ENCODE results near the gene FAT1.

The FAT1 gene

DNA sequence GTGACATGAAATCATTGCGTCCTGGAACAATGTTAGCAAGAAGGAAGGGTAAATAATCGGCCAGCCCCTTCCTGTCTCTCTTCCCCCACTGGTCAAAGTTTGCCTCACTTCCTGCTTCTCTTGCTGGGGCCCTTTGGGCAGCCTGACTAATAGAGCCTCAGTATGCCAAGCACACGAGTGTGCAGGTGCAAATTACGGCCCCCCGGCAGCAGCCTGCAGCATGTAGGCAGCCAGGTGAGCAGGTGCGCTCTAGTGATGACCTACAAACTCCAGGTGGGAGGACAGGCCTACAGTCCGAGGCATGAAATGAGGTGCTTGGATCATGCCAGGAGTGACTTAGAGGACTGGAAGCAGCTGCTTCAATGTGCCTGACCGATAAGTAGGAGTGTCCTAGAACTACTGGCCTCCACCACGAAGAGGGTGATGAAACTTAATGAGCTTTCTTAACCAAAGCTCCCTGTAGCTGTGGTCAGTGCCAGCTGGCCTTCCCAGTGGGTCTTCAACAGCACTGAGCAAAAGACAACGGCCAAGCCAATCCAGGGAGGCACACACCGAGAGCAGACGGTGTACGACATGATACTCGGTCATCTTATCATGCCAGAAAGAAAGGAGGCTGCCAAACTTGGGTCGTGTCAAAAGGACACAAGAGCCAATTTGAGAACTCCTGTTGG, 26.1 kb upstream of the FAT1 start:
- DNase-seq (ENCODE audit: low spot score): no peak

DNA sequence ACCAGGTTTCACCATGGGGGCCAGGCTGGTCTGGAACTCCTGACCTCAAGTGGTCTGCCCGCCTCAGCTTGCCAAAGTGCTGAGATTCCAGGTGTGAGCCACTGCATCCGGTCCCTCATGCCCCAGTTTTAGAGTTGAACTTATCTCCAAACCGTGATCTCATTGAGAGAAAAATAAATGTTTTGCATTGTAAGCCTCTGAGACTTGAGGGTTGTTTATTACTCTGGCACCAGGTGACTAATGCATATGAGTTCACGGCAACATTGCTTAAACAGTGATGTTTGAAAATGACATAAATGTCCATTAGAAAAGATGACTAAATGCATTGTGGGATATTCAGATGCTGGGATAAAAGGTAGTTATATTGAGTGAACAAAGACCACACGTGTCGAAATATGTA, 22.9 kb upstream of the FAT1 start:
- no peak for DNase-seq (ENCODE audit: low spot score)

DNA sequence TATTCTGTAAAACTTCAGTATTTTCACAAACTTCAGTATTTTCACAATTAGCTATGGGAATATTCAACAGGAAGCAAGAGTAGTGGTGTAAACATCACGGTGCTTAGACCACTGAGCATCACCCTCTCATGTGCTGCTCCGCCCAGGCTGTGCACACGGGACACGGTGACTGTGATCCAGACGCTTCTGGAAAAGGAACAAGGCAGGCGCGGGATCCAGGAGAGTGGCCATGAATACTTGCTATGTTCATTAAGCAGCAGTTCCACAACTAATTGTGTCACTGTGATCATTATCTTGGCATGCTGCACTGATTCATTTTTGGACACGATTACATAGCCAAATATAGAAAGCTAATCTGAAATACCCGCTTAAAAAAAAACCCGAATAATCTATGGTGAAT, 19.6 kb upstream of the FAT1 start:
- peak; percentile 15 for DNase-seq (ENCODE audit: low spot score)

DNA sequence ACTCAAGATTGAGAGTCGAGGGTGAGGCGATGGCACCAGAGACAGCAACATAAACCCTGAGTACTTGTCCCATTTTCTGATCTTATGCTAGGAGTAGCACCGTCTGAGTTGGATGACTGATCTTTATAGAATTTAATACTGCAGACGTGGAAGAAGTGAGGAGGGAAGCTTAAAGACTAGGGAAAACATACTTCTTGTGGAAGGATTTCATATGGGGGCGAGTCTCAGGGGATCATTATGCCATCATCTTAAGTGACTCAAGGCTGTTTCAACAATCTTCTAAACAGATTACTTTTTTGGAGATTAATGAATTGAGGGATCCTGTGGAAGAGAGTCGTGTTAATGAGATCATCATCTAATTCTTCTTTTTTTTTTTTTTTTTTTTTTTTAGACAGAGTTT, 17.2 kb upstream of the FAT1 start:
- no peak for DNase-seq (ENCODE audit: low spot score)

DNA sequence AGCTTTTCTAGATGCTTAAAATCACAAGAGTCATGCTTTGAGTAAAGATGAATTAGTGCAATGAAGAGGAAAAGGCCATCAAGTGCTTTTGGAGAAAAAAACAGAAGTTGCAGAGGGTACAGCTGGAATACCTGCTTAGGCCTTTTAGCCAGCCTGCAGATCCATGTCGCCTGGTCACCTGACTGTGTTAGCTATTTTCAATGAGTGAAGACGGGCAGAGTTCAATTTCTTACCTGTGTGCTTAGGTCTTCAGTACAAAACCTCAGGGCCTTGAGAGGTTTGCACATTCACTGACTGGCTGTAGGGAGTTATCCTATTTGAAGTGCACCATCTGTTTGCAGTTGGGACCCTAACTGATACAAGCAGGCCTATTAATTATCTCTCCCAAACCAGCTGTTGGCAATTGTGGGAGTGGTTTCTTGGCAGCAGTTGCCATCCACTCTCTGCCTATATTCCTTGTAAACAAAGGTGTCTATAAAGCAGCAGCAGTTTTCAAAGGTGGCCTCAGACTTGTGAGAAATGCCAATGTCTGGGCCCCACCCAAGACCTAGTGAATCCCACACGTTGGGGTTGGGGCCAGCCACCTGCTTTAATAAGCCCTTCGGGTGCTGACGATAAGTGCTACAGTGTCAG, 16.3 kb upstream of the FAT1 start:
- no peak for DNase-seq (ENCODE audit: low spot score)

DNA sequence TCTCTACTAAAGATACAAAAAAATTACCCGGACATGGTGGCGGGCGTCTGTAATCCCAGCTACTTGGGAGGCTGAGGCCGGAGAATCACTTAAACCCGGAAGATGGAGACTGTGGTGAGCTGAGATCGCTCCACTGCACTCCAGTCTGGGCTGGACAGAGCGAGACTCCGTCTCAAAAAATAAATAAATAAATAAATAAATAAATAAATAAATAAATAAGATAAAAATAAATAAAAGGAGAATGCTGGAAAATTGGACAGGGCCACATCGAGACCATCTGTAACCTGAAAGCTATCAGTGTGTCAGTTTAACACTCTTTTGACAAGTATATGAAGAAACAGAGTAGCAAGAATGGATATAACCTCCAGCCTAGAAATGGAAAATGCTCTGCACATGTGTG, 15.7 kb upstream of the FAT1 start:
- no peak for DNase-seq (ENCODE audit: low spot score)

DNA sequence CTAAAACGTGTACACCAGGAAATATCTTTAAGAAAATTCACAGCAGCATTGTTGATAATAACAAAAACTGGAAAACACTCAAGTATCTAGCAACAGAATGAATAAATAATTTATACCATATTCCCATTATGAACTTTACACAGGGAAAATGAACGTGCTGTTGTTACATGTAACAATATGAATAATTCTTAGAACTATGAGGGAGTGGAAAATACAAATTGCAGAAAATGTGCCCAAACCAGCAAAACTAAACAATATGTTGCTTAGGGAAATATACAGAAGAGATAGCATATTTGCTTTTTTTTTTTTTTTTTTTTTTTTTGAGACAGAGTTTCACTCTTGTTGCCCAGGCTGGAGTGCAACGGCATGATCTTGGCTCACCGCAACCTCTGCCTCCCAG, 14.8 kb upstream of the FAT1 start:
- DNase-seq (ENCODE audit: low spot score): no peak

DNA sequence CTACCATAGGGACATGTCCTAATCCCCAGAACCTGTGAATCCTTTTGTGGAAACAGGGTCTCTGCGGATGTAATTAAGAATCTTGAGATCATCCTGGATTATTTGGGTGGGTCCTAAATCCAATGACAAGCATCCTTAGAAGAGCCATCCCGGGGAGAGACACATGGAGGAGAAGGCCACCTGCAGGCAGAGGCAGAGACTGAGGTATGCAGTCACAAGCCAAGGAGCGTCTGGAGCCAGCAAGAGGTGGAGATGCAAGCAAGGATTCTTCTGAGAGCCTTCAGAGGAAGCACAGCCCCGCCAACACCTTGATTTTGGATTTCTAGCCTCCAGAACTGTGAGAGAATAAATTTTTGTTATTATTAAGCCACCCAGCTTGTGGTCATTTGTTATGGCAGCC, 13.8 kb upstream of the FAT1 start:
- DNase-seq (ENCODE audit: low spot score): no peak

DNA sequence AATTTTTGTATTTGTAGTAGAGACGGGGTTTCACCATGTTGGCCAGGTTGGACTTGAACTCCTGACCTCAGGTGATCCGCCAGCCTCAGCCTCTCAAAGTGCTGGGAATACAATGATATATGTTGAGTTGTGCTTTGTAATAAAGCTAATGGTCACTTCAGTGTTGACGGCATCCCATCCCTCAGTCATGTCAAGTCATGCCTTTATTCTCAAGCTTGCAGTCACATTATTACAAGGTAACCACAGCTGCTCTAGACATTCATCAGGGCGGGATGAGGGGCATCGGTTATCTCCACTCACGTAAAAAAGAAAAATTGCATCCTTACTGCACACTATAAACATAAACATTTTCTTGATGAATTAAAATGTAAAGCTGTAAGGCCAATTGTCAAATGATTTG, 12.8 kb upstream of the FAT1 start:
- no peak for DNase-seq (ENCODE audit: low spot score)

DNA sequence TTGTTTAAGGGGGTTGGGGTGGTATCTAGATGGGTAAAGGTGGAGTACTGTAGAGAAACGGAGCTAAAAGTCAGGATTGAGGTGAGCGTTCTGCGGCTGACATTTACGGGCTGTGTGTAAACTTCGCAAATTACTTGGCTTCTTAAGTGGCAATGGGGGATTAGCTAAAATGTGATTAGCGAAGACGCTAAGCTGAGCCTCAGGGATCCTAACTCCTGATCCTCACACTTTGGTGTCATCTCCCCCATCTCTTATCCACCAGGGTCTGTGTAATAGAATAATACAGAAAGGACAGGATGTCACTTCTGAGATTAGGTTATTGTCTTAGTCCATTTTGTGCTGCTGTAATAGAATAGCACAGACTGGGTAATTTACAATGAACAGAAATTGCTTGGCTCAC, 10.6 kb upstream of the FAT1 start:
- no peak for DNase-seq (ENCODE audit: low spot score)

DNA sequence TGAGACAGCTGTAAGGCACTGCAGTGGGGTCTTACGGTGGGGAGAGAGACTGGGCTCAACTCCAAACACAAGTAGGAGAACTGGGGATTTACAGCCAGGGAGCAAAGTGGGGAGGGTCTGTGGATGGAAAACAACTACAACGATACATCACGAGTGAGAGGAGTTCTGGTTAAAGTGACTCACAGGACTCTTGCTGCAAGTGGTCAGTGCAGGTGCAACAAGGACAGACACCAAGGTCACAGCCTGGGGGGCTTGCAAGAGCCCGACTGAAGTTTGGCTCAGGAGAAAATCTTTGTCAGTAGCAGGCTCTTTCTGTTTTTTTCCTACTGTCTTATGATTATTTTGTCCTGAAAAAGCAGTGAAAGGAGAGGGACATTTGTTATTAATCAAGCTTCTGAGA, 10.1 kb upstream of the FAT1 start:
- DNase-seq (ENCODE audit: low spot score): no peak

DNA sequence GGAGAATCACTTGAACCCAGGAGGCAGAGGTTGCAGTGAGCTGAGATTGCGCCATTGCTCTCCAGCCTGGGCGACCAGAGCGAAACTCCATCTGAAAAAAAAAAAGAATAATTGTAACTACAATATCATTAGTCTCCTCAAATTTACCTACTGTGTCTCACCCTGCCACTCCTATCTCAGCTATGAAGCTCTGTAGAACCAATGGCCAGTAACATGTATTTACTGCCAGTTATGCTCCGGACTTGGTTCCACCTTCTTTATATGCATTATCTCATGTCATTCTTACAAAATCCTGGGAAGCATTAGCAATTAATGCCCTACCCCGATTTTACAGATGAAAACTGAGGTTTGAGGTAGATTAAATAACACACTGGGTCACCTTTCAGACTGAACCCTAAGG, 7.0 kb upstream of the FAT1 start:
- no peak for DNase-seq (ENCODE audit: low spot score)

DNA sequence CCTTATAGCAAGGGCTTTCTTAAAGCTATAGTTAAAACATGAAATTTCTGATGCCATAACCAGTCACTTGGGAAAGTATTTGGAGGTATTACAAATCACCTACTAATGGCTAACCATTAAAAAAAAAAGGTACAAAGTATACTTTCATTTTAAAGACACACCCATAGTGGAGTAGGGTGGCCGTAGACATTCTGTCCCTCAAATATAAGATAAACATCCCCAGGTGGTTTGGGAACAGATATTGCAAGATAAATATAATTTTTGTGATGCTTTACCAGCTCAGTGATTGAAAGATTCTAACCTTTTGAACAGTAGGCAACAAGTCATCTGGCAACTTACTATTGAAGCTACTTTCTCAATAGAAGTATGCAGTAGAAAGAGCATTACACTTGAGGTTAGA, 6.2 kb upstream of the FAT1 start:
- no peak for DNase-seq (ENCODE audit: low spot score)

DNA sequence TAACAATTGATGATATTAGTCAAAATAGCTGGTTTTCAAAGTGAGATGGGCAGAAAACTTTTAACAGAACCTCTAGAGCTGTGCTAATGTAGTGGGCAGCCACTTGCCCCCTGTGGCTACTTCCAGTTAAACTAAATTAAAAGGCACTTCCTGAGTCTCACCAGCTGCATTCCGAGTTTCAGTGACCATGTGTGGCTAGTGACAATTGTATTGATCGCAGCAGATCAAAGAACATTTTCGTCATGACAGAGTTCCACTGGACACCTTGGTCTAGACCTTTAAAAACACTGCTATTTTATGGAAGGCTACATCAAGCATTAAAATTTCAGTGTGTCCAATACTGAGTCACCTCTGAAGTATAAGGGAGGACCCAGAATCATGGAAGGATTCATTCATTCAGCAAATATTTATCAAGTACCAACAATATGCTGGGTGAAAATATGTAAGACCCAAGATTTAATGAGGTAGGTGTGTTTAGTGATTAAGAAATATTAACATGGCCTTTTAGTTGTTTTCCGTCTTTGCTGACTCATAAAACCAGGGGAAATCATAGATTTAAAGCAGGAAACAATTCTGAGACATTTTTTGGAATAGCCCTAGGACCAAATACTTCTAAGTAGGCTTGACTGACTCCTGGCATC, 5.1 kb upstream of the FAT1 start:
- DNase-seq (ENCODE audit: low spot score): no peak

DNA sequence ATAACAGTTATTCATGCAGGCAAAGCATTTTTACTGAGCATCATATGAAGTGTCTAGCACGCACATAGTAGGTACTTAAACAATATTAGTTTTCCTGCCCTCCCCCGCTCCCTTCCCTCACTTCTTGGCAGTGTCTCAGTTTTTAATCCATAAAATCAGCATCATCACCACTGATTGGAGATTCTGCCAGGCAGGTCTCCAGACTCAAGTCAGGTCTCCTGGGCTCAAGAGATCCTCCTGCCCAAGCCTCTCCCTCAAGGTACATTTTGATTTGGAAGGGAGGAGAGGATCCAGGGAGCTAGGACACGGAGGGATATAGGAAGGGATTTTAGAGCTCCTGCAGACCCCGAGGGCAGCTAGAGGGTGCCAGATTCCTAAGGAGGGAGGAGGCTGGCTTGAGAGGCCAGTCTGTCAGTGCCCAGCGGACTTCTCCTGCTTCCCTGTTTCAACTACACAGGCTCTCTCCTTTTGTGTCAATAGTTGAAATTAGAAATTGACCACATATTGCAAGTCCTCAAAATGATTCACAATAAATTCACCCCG, 4.4 kb upstream of the FAT1 start:
- DNase-seq (ENCODE audit: low spot score): no peak

DNA sequence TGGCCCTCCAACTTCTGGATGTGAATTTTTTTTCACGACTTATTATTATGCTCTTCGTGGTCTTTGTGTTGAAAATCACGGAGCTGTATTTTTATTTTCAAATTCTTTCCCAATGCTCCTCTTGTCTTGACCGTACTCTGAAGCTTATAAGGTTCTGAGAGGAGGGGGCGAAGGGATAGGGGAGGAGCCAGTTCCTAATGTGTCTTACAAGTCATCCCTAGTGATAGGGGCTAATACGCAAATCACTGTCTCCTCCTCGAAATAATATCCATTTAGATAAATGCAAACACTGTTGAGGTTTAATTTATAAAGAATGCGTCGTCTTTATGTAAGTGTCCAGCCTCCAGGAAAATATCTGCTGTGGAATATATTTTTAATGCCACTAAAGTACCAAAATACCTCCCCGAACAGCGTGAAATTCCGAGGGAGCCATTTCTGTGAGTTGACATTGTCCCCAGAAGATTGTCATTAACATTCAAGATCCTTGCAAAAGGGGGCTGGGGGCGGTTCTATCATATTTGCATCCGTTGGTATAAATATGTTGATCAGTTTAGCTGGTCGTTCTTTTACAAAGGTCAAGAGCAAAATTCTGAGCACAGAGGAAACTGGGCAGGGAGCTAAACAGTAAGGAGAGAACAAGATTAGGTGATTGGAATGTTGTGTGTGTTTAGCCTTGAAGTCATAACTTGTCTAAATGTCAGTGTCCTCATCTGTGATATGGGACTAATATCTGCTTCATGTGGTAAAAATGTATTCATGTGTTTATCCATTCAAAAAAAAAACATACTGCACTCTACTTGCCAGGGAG, 3.7 kb upstream of the FAT1 start:
- DNase-seq (ENCODE audit: low spot score): no peak

DNA sequence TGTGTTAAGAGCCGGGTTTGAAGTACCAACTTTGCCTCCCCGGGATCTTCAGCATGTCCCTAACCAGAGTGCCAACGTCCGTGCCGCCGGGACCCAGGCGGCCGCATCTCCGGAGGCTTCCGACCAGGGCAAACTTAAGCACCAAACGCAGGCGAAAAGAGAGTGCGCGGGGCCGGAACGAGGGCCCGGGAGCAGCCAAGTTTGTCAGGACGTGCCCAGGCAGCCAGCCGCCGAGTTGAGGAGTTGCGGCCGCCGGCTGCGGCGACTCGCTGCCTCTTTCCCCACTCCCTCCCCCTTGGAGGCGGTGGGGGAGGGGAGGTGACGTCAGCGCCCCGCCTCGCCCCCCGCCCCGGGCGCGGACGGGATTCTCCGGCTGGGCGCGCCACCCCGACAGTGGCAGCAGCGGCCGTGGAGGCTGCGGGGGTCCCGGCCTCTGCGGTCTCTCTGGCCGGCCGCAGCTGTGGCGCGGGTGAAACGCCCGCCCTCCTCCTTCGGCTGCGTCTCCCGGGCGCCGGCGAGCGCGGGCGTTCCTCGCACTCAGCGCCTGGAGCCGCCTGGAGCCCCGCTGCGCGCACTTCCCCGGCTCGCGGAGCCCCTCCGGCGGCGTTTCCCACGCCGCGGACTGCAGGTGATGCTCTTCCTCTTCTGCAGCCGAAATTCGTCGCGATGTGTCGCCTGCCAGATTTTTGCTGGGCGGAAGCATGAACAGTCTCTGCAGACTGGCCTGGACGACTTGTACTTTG, 2.9 kb upstream of the FAT1 start:
- peak; percentile 37 for DNase-seq (ENCODE audit: low spot score)

DNA sequence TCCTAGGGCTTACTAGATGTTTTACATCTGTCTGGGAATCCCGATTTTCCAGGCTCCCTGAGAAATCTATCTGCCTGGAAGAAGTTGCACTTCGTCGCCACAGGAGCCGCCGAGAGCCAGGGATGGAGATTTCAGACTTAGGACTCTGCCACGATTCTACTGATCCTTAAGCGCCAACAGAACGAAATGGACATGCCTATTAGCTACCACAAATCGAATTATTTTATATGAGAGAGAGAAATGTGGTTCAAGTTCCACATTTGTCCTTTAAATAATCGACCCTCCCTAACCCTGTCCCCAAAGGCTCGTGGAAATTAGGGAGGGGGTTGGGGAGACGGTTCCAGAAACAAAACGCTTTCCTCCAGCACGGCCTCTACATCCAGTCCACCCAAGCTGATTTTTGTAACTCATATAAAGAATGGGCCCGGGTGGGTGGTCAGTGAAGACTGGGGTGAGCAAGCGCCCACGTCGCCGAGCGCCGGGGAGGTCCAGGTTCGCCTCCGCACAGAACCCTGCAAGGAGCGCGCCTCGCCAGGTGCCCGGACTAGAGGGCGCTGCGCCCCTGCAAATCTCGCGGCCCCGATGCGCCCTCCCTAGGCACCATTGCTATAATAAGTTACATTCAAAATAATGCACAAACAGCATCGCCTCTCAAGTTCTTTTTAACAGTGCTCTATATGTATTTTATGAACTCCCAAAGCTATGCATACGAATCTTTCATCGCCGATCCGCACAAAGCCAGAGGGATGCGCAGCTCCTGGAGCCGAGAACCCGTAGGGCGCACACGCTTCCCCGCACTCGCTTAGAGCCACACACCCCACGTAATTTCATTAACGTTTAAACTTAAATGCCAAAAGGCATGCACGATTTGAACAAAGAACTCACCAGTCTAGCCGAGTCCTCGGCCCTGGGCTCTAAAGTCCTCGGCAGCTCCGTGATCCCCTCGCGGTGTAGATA, 2.1 kb upstream of the FAT1 start:
- peak; percentile 67 for DNase-seq (ENCODE audit: low spot score)

DNA sequence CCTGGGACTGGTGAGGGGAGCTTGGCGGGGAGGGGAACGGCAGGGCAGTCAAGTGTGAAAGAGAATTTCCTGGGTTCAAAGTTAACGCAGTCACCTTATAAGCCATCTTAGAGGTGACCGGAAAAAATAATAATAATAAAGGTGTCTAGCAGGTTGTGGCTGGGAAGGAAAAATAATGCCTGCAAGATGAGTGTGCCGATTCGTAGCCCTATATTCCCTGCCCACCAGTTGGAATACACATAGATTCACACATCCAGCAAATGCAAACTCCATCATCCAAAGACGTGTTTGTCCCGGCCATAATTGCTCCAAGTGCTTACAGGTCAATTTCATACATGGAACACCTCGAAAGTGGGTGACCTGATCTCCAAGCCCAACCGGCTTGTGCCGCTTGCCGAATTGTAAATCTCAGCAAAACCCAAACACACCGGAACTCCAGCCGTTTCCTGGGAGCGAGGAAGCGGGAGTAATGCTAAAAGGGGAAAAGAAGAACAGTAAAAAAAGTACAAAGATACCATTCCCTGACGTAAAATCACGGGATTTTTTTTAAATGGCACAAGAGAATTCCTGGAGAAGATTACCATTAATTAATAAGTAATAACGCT, 1.3 kb upstream of the FAT1 start:
- DNase-seq (ENCODE audit: low spot score): no peak

All from putamen (tissue), 1 donor.